Endothelial cell (in vitro differentiated cells): ENCODE data around the gene PDCD6IP. TPM values are rescaled to one million over a fixed set of nuclear protein-coding genes. Genes with fewer than 3 reads are reported as not detected.
"Not testable (repeated sequence)": the region's sequence is repeated elsewhere in the genome, so short reads cannot be mapped to it uniquely, and the experiment has no call there.

Experiments
- DNase-seq: peaks from one replicate; pipeline ENCODE4 v3.0.0; 2021; ENCODE audit warnings: low spot score
- H3K27ac Mint-ChIP-seq: one replicate; pipeline ENCODE4 v1.8.0; 2021; ENCODE audit warnings: mixed read lengths, inconsistent platforms; ENCODE audit not compliant: unreplicated experiment
- H3K27me3 Mint-ChIP-seq: one replicate; pipeline ENCODE4 v1.8.0; 2021; ENCODE audit warnings: mild to moderate bottlenecking, moderate library complexity, mixed read lengths, inconsistent platforms; ENCODE audit not compliant: unreplicated experiment
- H3K36me3 Mint-ChIP-seq: one replicate; pipeline ENCODE4 v1.8.0; 2021; ENCODE audit warnings: mild to moderate bottlenecking, low read depth, mixed read lengths, inconsistent platforms; ENCODE audit not compliant: unreplicated experiment
- H3K4me1 Mint-ChIP-seq: one replicate; pipeline ENCODE4 v1.8.0; 2021; ENCODE audit warnings: mild to moderate bottlenecking, mixed read lengths, inconsistent platforms; ENCODE audit not compliant: unreplicated experiment
- H3K4me3 Mint-ChIP-seq: one replicate; pipeline ENCODE4 v1.8.0; 2021; ENCODE audit warnings: mild to moderate bottlenecking, mixed read lengths, inconsistent platforms; ENCODE audit not compliant: unreplicated experiment
- H3K9me3 Mint-ChIP-seq: one replicate; pipeline ENCODE4 v1.8.0; 2021; ENCODE audit warnings: mixed read lengths, inconsistent platforms; ENCODE audit not compliant: unreplicated experiment
- total RNA-seq: library from RNA; stranded (reverse); fragmentation: NEBNext Ultra II Directional; extraction: Animal tissue kit (Norgen Biotek cat#: 25700); gene quantifications from one replicate; pipeline ENCODE4 v1.2.1, GENCODE V29; 2021; ENCODE audit not compliant: unreplicated experiment
- TF ChIP-seq, protein P1 (sequence below): fragments of 200-600 bp; sonication (generic); IDR thresholded peaks from one replicate; pipeline ENCODE4 v1.5.0; 2021; ENCODE audit warnings: antibody characterized with exemption; ENCODE audit not compliant: unreplicated experiment

PDCD6IP gene
- total RNA-seq, 1 donor from 2014 or later, result 218 TPM

DNA sequence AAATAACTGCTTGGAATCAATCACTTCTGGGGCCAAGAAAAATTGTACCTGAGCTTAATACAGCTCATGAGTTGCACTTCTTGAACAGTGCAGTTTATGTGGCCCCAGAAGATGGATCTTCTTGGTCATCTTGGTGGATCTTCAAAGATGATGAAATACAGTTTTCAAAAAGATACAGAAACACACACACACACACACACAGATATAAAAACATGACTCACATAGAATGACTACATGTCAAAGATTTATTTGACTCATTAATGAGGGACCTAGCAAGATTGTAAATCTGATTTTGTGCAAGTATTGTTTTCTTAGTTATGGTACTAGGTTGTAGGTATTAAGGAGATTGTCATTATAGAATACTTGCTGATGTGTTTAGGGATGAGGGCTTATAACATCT is 32.6 kb downstream of the PDCD6IP start:
- DNase-seq, result no peak
- TF ChIP-seq, protein P1, sequence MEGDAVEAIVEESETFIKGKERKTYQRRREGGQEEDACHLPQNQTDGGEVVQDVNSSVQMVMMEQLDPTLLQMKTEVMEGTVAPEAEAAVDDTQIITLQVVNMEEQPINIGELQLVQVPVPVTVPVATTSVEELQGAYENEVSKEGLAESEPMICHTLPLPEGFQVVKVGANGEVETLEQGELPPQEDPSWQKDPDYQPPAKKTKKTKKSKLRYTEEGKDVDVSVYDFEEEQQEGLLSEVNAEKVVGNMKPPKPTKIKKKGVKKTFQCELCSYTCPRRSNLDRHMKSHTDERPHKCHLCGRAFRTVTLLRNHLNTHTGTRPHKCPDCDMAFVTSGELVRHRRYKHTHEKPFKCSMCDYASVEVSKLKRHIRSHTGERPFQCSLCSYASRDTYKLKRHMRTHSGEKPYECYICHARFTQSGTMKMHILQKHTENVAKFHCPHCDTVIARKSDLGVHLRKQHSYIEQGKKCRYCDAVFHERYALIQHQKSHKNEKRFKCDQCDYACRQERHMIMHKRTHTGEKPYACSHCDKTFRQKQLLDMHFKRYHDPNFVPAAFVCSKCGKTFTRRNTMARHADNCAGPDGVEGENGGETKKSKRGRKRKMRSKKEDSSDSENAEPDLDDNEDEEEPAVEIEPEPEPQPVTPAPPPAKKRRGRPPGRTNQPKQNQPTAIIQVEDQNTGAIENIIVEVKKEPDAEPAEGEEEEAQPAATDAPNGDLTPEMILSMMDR, result no peak
- Mint-ChIP-seq H3K4me1 (peaks cover 9% of the 10 kb centered on the region), H3K36me3 (peaks cover 17% of the 10 kb centered on the region), H3K4me3 (no peak overlapping the region), H3K27me3 (no peaks in the 10 kb centered on the region), H3K27ac (no peak overlapping the region), H3K9me3 (no peaks in the 10 kb centered on the region)

DNA sequence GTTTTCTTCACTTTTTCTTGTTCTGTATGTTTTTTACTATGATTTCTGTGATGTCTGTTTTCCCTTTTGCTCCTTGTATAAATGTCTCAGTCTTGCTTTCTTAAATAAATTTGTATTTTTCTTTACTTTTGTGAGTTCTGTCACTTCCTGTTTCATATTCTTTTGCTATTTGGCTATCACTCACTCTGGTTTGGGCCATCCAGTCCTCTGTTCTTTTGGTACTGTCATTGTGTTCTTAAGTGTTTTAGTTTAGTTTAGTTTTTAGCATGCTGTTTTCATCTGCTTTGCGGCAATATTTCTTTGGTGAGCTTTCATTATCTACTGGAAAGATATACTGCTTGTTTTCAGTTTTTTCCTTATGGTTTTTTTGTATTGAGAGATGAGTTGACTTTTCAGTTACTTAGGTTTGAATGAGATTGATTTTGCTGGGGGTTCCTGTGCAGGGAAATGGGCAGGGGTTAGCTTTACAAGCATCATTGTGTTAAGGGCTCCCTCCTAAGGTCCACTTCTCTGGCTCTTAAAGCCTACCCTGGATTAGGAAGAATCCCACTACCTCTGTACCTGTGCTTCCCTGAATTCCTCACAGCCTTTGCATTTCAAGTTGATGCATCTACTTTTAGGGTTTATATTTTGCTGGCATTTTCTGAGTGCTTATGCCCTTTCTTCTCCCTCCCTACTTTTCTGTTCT is 35.1 kb downstream of the PDCD6IP start:
- H3K27ac Mint-ChIP-seq, result no peak overlapping the region
- H3K4me1 Mint-ChIP-seq, result peaks cover 9% of the 10 kb centered on the region
- H3K9me3 Mint-ChIP-seq, result no peaks in the 10 kb centered on the region
- TF ChIP-seq, protein P1, result no peak
- DNase-seq, result no peak
- no peaks in the 10 kb centered on the region for H3K27me3 Mint-ChIP-seq
- no peak overlapping the region for H3K4me3 Mint-ChIP-seq
- H3K36me3 Mint-ChIP-seq, result peaks cover 17% of the 10 kb centered on the region

DNA sequence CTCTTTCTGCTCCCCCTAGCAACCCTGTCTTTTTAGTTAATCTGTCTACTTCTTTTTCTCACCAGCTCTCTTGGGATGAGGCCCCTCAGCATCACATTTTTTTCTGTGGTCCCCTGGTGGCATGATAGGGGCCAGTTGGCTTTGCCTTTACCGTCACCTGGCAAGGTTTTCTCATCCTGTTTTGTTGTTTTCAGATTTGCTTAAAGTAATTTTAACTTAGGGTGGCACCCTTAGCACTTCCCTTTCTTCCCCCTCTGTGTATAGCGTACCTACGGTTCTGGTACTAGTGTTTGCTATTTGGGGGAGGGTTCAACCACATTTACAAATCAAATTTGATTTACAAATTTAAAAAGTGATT is 35.6 kb downstream of the PDCD6IP start:
- Mint-ChIP-seq H3K4me3 (peak overlapping the region; percentile 17), H3K4me1 (peaks cover 9% of the 10 kb centered on the region), H3K27ac (no peak overlapping the region), H3K9me3 (no peaks in the 10 kb centered on the region), H3K27me3 (no peaks in the 10 kb centered on the region), H3K36me3 (peaks cover 19% of the 10 kb centered on the region)
- no peak for DNase-seq
- TF ChIP-seq, protein P1, result no peak

DNA sequence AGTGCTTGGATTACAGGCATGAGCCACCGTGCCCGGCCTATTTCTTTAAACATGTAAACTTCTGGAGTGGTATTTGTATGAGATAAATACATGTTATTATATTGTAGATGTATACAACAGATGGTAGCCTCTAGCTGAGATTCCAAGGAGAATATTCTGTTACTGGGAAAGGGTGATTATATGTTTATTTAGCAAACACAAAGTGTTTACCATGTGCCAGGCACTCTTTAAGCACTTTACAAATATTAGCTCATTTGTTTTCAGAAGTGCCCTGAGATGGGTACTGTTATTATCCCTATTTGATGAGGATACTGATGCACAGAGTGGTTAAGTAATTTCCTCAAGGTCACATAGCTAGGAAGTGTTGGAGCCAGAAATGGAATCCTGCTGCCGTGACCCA is 38.8 kb downstream of the PDCD6IP start:
- H3K27ac Mint-ChIP-seq, DNase-seq, H3K4me1 Mint-ChIP-seq, H3K4me3 Mint-ChIP-seq, H3K9me3 Mint-ChIP-seq, H3K27me3 Mint-ChIP-seq: not testable (repeated sequence)
- peaks cover 26% of the 10 kb centered on the region for H3K36me3 Mint-ChIP-seq

DNA sequence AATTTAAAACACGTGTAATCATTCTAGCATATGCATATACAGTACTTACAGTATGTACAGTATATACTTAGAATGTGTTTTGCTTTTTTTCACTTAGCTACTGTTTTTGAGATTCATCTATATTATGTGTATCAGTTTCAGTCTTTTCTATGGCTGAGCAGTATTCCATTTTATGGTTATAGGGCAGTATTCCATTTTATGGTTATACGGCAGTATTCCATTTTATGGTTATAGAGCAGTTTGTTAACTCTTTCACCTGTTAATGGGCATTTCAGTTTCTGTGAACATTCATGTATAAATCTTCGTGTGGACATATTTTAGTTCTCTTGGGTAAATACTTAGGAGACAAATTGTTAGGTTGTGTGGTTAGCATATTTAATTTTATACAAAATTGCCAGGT is 40.9 kb downstream of the PDCD6IP start:
- Mint-ChIP-seq H3K4me1 (no peaks in the 10 kb centered on the region), H3K27me3 (no peaks in the 10 kb centered on the region), H3K27ac (no peak overlapping the region), H3K9me3 (no peaks in the 10 kb centered on the region), H3K4me3 (peak overlapping the region; percentile 79), H3K36me3 (peaks cover 26% of the 10 kb centered on the region)
- no peak for DNase-seq
- TF ChIP-seq, protein P1, result no peak
